Common myeloid progenitor, CD34-positive (primary cell): ENCODE measurements around the gene FOXP1.
A peak's percentile ranks its signal among the peaks of the same experiment; 100 is the strongest.

Experiments
- CTCF ChIA-PET: fragments of 350-600 bp; sonication (Branson Sonifier 250); formaldehyde crosslinking; loops from one replicate; lab custom pipeline; 2021; ENCODE audit warnings: antibody characterized with exemption; lab: Charles Lee
- POLR2A ChIA-PET: fragments of 350-600 bp; sonication (Branson Sonifier 250); formaldehyde crosslinking; loops from one replicate; lab custom pipeline; 2021; ENCODE audit warnings: antibody characterized with exemption; lab: Charles Lee
- DNase-seq, 3 donors: peaks; one replicate each; pipeline versions ENCODE4 v3.0.0 to v3.0.0-alpha.2; 2013
- H3K27ac ChIP-seq, 2 experiments: 1 replicate in 1 of 2; 2 replicates in 1 of 2; pipeline ENCODE4 v1.7.0; 2013; ENCODE audit warnings: inconsistent platforms in 2 of 2, low read length in 2 of 2, mild to moderate bottlenecking in 2 of 2, low read depth in 1 of 2, moderate library complexity in 1 of 2; ENCODE audit not compliant: severe bottlenecking in 2 of 2, insufficient read depth in 1 of 2, poor library complexity in 1 of 2
- H3K27me3 ChIP-seq, 5 experiments: replicated peaks in 2 of 5; 1 replicate in 3 of 5; 2 replicates in 2 of 5; pipeline versions ENCODE4 v1.6.1 to v1.7.0; 2013; ENCODE audit warnings: low read length in 4 of 5, mild to moderate bottlenecking in 2 of 5, moderate library complexity in 2 of 5, inconsistent platforms in 1 of 5; ENCODE audit not compliant: insufficient read depth in 5 of 5, control insufficient read depth in 4 of 5
- H3K36me3 ChIP-seq, 4 experiments: 1 replicate in 2 of 4; 2 replicates in 2 of 4; pipeline versions ENCODE4 v1.6.1 to v1.7.0; 2013; ENCODE audit warnings: low read length in 3 of 4, control low read depth in 1 of 4, mild to moderate bottlenecking in 1 of 4; ENCODE audit not compliant: control insufficient read depth in 4 of 4, insufficient read depth in 4 of 4
- H3K4me1 ChIP-seq, 4 experiments: 1 replicate in 3 of 4; 2 replicates in 1 of 4; pipeline versions ENCODE4 v1.6.1 to v1.7.1; 2013; ENCODE audit warnings: low read length in 3 of 4, mild to moderate bottlenecking in 3 of 4, control low read depth in 1 of 4, inconsistent platforms in 1 of 4, moderate library complexity in 1 of 4; ENCODE audit not compliant: control insufficient read depth in 4 of 4, insufficient read depth in 4 of 4; ENCODE audit errors: control extremely low read depth in 1 of 4
- H3K4me3 ChIP-seq, 7 experiments: 1 replicate in 4 of 7; 2 replicates in 3 of 7; pipeline versions ENCODE4 v1.5.1 to v1.7.0; 2013; ENCODE audit warnings: mild to moderate bottlenecking in 7 of 7, low read length in 6 of 7, moderate library complexity in 6 of 7, inconsistent platforms in 2 of 7, low read depth in 2 of 7, control low read depth in 1 of 7; ENCODE audit not compliant: insufficient read depth in 4 of 7, control insufficient read depth in 1 of 7; ENCODE audit errors: extremely low read depth in 1 of 7
- H3K9me3 ChIP-seq, 5 experiments: 1 replicate in 4 of 5; 2 replicates in 1 of 5; pipeline versions ENCODE4 v1.6.1 to v1.7.1; 2013; ENCODE audit warnings: low read length in 4 of 5, mild to moderate bottlenecking in 2 of 5, inconsistent platforms in 1 of 5, low read depth in 1 of 5, moderate library complexity in 1 of 5; ENCODE audit not compliant: control insufficient read depth in 4 of 5, insufficient read depth in 2 of 5; ENCODE audit errors: control extremely low read depth in 1 of 5
- WGBS: methylation state at CpG from one replicate; pipeline ENCODE4 v1.1.5; 2013; ENCODE audit not compliant: insufficient coverage; 5-methylcytosine and 5-hydroxymethylcytosine counted together

The FOXP1 gene

DNA sequence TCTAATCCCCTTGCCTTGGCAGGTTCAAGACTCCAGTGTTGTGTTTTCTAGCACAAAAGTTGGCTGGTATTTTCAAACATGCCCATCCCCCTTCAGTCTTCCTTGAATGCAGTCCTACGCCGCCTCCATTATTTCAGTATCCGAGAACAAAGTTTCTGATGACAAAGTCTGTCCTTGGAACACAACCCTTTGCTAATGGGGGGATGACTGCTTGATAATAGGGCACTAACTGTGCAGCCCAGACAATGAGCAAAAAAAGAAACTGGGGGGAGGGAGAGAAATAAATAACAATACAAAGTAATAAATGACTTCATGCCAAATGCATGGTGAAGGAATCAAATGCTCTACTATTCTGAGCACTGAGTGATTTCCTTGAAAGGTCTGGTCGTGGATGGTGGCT, 310.1 kb downstream of the FOXP1 start:
- Histone ChIP-seq H3K4me3 (no peak overlapping the region), H3K9me3 (no peaks in the 10 kb centered on the region), H3K27me3 (no peaks in the 10 kb centered on the region), H3K36me3 (peaks cover 0 to 3% (median 2%) of the 10 kb centered on the region in 4 experiments), H3K27ac (no peak overlapping the region), H3K4me1 (peaks cover 7 to 20% (median 9%) of the 10 kb centered on the region in 4 experiments)
- POLR2A ChIA-PET, result no interaction called here
- WGBS, result 100% methylated on average over 4 of the region's 4 CpGs
- DNase-seq, result no peak
- CTCF ChIA-PET, result interaction anchor here (0.7 to 1.5 kb wide), 2 partner anchors 14 kb away, joined by 3 to 6 read pairs; no protein-coding TSS in a partner anchor

DNA sequence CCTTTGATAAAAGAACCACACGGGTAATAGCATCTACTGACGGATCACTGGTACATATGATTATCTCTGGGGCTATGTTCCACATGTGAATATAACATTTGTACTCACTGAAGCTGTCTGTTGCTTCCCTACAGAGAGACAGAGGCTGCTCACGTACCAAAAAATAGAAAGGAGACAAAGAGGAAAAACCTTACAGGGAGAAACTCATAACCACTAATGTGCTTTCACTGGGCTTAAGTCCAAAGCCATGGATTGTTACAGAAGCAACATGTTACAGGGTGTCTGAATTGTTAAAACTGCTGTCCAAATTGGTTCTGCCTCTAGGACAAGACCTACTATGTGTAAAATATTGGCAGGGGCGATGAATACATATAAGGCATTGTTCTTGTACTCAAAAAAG, 311.9 kb downstream of the FOXP1 start:
- Histone ChIP-seq H3K36me3 (peaks cover 0 to 5% (median 2%) of the 10 kb centered on the region in 4 experiments), H3K9me3 (no peaks in the 10 kb centered on the region), H3K27ac (peak overlapping the region in 1 of 2 experiments; percentile 28), H3K4me3 (no peak overlapping the region), H3K27me3 (no peaks in the 10 kb centered on the region), H3K4me1 (peaks cover 7 to 20% (median 9%) of the 10 kb centered on the region in 4 experiments)
- DNase-seq, result peak in 1 of 3 donors; percentile 24
- CTCF ChIA-PET, result interaction anchor here (1.2 to 1.5 kb wide), 3 partner anchors 10 to 108 kb away, joined by 3 to 4 read pairs (median 3); no protein-coding TSS in a partner anchor
- POLR2A ChIA-PET, result interaction anchor here (0.5 kb wide), 1 partner anchor 1413 kb away, joined by 4 read pairs; no protein-coding TSS in a partner anchor
- 100% methylated on average over 2 of the region's 4 CpGs for WGBS

DNA sequence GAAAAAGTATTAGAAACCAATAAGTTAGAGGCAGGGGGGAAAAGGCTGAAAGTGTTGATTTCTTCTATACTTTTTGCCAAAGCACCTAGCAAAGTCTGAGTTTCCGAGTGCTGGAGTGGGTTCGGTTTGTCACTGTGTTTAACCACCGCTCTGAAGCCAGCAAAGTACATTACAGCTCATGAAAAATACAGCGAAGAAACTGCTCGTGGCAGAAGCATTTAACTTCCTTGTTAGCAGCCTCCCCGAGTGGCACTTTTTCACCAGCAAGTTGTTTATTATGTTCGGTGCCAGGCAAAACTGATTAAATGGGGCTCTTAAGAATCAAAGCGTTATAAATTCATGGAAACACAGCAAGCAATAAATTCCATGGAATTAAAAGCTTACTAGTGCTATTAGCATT, 313.6 kb downstream of the FOXP1 start:
- 2% methylated on average over 8 of the region's 8 CpGs for WGBS
- ChIA-PET POLR2A (no interaction called here), CTCF (no interaction called here)
- no peaks in the 10 kb centered on the region for H3K9me3 ChIP-seq
- H3K27me3 ChIP-seq, result no peaks in the 10 kb centered on the region
- peak overlapping the region in 4 of 7 experiments; percentile 7 to 56 (median 28) for H3K4me3 ChIP-seq
- H3K27ac ChIP-seq, result peak overlapping the region; percentile 47 to 73
- H3K36me3 ChIP-seq, result peaks cover 0 to 8% (median 3%) of the 10 kb centered on the region in 4 experiments
- H3K4me1 ChIP-seq, result peaks cover 7 to 22% (median 9%) of the 10 kb centered on the region in 4 experiments
- DNase-seq, result peak; percentile 45 to 76 (median 64)

DNA sequence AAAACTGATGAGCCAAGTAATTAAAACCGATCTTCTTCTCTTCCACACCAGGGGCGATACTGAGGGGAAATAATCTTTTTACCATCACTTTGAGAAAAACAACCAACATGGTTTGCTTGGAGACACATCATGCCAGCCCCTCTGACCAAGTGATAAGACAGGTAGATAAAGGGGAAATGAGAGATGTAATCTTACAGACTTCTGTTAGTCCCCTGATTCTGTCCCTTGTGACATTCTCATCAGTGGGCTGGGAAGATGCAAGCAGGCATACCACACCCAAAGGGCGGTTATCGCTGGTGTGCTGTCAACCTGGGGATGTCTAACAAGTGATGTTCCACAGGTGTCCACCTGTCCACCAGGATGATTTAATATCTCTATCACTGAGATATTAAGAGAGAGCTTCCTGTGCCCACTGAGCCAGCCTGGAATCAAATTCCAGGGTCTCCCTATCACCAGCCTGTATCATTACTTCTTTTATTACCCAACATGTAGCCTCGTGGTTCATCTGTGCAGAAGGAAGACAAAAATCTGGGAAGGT, 315.0 kb downstream of the FOXP1 start:
- WGBS, result 100% methylated on average over 2 of the region's 5 CpGs
- ChIA-PET POLR2A (interaction anchor here (0.7 kb wide), 1 partner anchor 9 kb away, joined by 3 read pairs; no protein-coding TSS in a partner anchor), CTCF (interaction anchor here (1.1 to 1.9 kb wide), 3 partner anchors 8 to 44 kb away, joined by 3 to 4 read pairs (median 3); no protein-coding TSS in a partner anchor)

DNA sequence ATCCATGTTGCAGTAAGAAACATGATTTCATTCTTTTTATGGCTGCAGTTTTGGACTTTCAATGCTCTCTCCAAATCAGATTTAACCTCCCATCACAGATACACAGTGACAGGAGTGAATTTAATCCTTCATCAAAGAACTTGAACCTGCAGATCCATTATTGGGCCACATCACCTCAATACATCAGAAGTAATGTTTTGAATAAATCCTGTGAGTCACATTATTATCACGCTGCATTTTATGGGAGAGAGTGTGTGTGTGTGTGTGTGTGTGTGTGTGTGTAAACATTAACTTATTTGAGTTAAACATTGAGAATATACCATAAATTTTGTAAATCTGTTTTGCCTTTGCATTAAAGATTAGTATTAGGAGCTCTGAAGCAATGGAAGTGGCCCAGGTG, 316.7 kb downstream of the FOXP1 start:
- POLR2A ChIA-PET, result interaction anchor here (0.6 kb wide), 1 partner anchor 93 kb away, joined by 6 read pairs; no protein-coding TSS in a partner anchor
- Histone ChIP-seq H3K36me3 (peaks cover 0 to 8% (median 2%) of the 10 kb centered on the region in 4 experiments), H3K9me3 (no peaks in the 10 kb centered on the region), H3K4me1 (peaks cover 7 to 21% (median 9%) of the 10 kb centered on the region in 4 experiments), H3K4me3 (no peak overlapping the region), H3K27ac (no peak overlapping the region), H3K27me3 (no peaks in the 10 kb centered on the region)
- CTCF ChIA-PET, result interaction anchor here (1.4 to 2.2 kb wide), 3 partner anchors 9 to 16 kb away, joined by 3 to 7 read pairs (median 3); no protein-coding TSS in a partner anchor
- no CpG with 5 or more reads among the region's 1 CpG for WGBS
- DNase-seq, result no peak

More for the DNA sequence above, 315.0 kb downstream of the FOXP1 start:
- H3K36me3 ChIP-seq, result peaks cover 0 to 9% (median 2%) of the 10 kb centered on the region in 4 experiments
- peaks cover 7 to 22% (median 9%) of the 10 kb centered on the region in 4 experiments for H3K4me1 ChIP-seq
- DNase-seq, result no peak
- no peaks in the 10 kb centered on the region for H3K9me3 ChIP-seq
- H3K27me3 ChIP-seq, result no peaks in the 10 kb centered on the region
- no peak overlapping the region for H3K4me3 ChIP-seq
- no peak overlapping the region for H3K27ac ChIP-seq

DNA sequence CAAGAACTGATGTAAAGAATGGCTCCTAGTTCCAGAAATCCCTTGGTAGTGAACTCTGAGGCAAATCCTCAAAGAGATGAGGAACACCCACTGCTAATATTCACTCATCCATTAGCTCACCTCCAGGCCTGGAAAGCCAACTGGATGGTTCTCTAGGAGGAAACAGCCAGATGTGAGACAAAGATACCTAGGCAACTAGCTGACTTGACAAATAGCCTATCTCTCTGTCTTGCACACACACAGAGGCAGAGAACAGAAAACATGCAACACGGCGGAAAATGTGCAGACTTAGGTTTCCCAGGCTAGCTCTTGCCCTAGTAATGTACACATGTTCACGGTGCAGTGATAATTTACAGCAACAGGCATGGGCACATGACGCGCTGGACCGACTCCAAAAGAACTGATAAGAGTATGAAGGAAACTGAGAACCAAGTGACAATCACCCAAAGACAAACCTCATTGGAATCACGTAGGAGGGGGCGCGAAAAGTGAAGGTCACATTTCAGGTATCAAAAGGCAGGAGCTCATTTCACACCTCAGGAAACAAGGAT, 318.1 kb downstream of the FOXP1 start:
- peaks cover 2 to 11% (median 3%) of the 10 kb centered on the region in 4 experiments for H3K36me3 ChIP-seq
- H3K27ac ChIP-seq, result no peak overlapping the region
- no peaks in the 10 kb centered on the region for H3K27me3 ChIP-seq
- no peaks in the 10 kb centered on the region for H3K9me3 ChIP-seq
- H3K4me3 ChIP-seq, result no peak overlapping the region
- ChIA-PET POLR2A (interaction anchor here (0.6 to 1.2 kb wide), 2 partner anchors 12 to 316 kb away, joined by 3 read pairs; no protein-coding TSS in a partner anchor), CTCF (interaction anchor here (0.7 to 2.2 kb wide), 6 partner anchors 9 to 48 kb away, joined by 3 to 7 read pairs (median 3); no protein-coding TSS in a partner anchor)
- DNase-seq, result no peak
- H3K4me1 ChIP-seq, result peaks cover 5 to 14% (median 8%) of the 10 kb centered on the region in 4 experiments
- WGBS, result 88% methylated on average over 9 of the region's 9 CpGs
